Prostate gland (tissue), 2 donors: ENCODE data around the gene KIF11. TPM values are rescaled to one million over a fixed set of nuclear protein-coding genes. Genes with fewer than 3 reads are reported as not detected.

ENCODE experiments used
- DNase-seq: peaks from one replicate; pipeline ENCODE4 v3.0.0-alpha.2; 2019; ENCODE audit warnings: low spot score
- H3K27ac ChIP-seq, 2 donors: fragments of 200-600 bp; sonication (generic); 2 replicates each; pipeline ENCODE4 v1.5.1; 2017 to 2019
- H3K27me3 ChIP-seq: fragments of 200-600 bp; sonication (generic); replicated peaks from 2 replicates; pipeline ENCODE4 v1.5.1; 2019; ENCODE audit not compliant: insufficient read depth
- H3K36me3 ChIP-seq, 2 donors: fragments of 200-600 bp; sonication (generic); 1 replicate in 1 of 2; 2 replicates in 1 of 2; pipeline versions ENCODE4 v1.5.1 to v1.8.1; 2017 to 2019
- H3K4me1 ChIP-seq: fragments of 200-600 bp; sonication (generic); replicated peaks from 2 replicates; pipeline ENCODE4 v1.5.1; 2019
- H3K4me3 ChIP-seq, 2 donors: fragments of 200-600 bp; sonication (generic); 2 replicates each; pipeline ENCODE4 v1.5.1; 2017 to 2019
- H3K9me3 ChIP-seq: fragments of 200-600 bp; sonication (generic); 2 replicates; pipeline ENCODE4 v1.5.1; 2017
- POLR2A ChIP-seq: fragments of 450-650 bp; IDR thresholded peaks from one replicate; pipeline ENCODE4 v1.6.1; 2016; ENCODE audit warnings: antibody characterized with exemption, mild to moderate bottlenecking
- POLR2AphosphoS5 ChIP-seq: sonication (generic); formaldehyde crosslinking; IDR thresholded peaks from one replicate; pipeline ENCODE4 v1.6.1; 2017; ENCODE audit warnings: antibody characterized with exemption
- WGBS: methylation state at CpG from one replicate; pipeline ENCODE4 v1.1.5; 2018; 5-methylcytosine and 5-hydroxymethylcytosine counted together
- intact Hi-C: fragments of 100-400 bp; cut with DNase I; formaldehyde crosslinking; loops from one replicate; pipeline ENCODE4 v1.14.2; 2022
- total RNA-seq, 2 donors: library from RNA; depleted of rRNA; stranded (reverse); fragments of >200 nt; gene quantifications; one replicate each; pipeline ENCODE4 v1.1.0, GENCODE V29; 2016
- TF ChIP-seq, protein P1 (sequence below), 4 experiments: fragments of 200-600 bp in 2 of 4; fragments of 450-650 bp in 2 of 4; sonication (generic) in 2 of 4; IDR thresholded peaks; 1 replicate in 3 of 4; 2 replicates in 1 of 4; pipeline ENCODE4 v1.5.1; 2016 to 2019; ENCODE audit warnings: antibody characterized with exemption in 4 of 4, mild to moderate bottlenecking in 2 of 4, moderate library complexity in 2 of 4

Gene KIF11
- total RNA-seq, 2 donors from 2014 or later: 3.0 to 5.5 TPM

GRCh38 chr10:92552310-92552709, 40.6 kb upstream of the KIF11 start:
- intact Hi-C loops: no loop called here
- Histone ChIP-seq H3K27ac (no peak overlapping the region), H3K36me3 (no peaks in the 10 kb centered on the region), H3K9me3 (no peaks in the 10 kb centered on the region), H3K4me3 (no peak overlapping the region), H3K4me1 (no peaks in the 10 kb centered on the region), H3K27me3 (no peaks in the 10 kb centered on the region)
- WGBS: 95% methylated on average over 5 of the region's 5 CpGs
- TF ChIP-seq, protein P1, sequence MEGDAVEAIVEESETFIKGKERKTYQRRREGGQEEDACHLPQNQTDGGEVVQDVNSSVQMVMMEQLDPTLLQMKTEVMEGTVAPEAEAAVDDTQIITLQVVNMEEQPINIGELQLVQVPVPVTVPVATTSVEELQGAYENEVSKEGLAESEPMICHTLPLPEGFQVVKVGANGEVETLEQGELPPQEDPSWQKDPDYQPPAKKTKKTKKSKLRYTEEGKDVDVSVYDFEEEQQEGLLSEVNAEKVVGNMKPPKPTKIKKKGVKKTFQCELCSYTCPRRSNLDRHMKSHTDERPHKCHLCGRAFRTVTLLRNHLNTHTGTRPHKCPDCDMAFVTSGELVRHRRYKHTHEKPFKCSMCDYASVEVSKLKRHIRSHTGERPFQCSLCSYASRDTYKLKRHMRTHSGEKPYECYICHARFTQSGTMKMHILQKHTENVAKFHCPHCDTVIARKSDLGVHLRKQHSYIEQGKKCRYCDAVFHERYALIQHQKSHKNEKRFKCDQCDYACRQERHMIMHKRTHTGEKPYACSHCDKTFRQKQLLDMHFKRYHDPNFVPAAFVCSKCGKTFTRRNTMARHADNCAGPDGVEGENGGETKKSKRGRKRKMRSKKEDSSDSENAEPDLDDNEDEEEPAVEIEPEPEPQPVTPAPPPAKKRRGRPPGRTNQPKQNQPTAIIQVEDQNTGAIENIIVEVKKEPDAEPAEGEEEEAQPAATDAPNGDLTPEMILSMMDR (IDR thresholded peaks at IDR 0.05): no peak
- no peak for TF ChIP-seq POLR2AphosphoS5
- no peak for TF ChIP-seq POLR2A
- DNase-seq: no peak

DNA sequence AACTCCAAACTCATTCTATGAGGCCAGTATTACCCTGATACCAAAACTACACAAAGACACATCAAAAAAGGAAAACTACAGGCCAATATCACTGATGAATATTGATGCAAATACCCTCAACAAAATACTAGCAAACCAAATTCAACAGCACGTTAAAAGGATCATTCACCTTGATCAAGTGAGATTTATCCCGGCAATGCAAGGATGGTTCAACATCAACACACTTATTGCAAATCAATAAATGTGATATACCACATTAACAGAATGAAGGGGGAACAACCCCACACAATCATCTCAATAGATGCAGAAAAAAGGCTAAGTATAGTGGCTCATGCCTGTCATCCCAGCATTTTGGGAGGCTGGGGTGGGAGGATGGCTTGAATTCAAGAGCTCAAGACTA, 39.0 kb upstream of the KIF11 start:
- Histone ChIP-seq H3K4me3 (no peak overlapping the region), H3K36me3 (no peaks in the 10 kb centered on the region), H3K9me3 (no peaks in the 10 kb centered on the region), H3K27me3 (no peaks in the 10 kb centered on the region), H3K4me1 (no peaks in the 10 kb centered on the region), H3K27ac (no peak overlapping the region)
- TF ChIP-seq, protein P1 (IDR thresholded peaks at IDR 0.05): no peak
- no peak for TF ChIP-seq POLR2A
- no peak for TF ChIP-seq POLR2AphosphoS5
- WGBS: 97% methylated on average over 2 of the region's 2 CpGs
- no peak for DNase-seq
- intact Hi-C loops: no loop called here

- H3K36me3 ChIP-seq: no peaks in the 10 kb centered on the region
- WGBS: 92% methylated on average over 4 of the region's 4 CpGs
Observed at GRCh38 chr10:92559046-92559445, 33.9 kb upstream of the KIF11 start.

GRCh38 chr10:92562424-92562823, 30.5 kb upstream of the KIF11 start:
- Histone ChIP-seq H3K4me1 (no peaks in the 10 kb centered on the region), H3K9me3 (no peaks in the 10 kb centered on the region), H3K27ac (no peak overlapping the region), H3K27me3 (no peaks in the 10 kb centered on the region), H3K36me3 (no peaks in the 10 kb centered on the region), H3K4me3 (no peak overlapping the region)
- TF ChIP-seq POLR2A: no peak
- TF ChIP-seq POLR2AphosphoS5: no peak
- TF ChIP-seq, protein P1 (IDR thresholded peaks at IDR 0.05): no peak
- no peak for DNase-seq
- intact Hi-C loops: no loop called here

More at GRCh38 chr10:92559046-92559445, 33.9 kb upstream of the KIF11 start:
- TF ChIP-seq POLR2AphosphoS5 (no peak), POLR2A (no peak)
- TF ChIP-seq, protein P1 (IDR thresholded peaks at IDR 0.05): no peak
- DNase-seq: no peak
- no peak overlapping the region for H3K27ac ChIP-seq
- no peaks in the 10 kb centered on the region for H3K27me3 ChIP-seq
- H3K9me3 ChIP-seq: no peaks in the 10 kb centered on the region
- intact Hi-C loops: no loop called here
- no peaks in the 10 kb centered on the region for H3K4me1 ChIP-seq
- no peak overlapping the region for H3K4me3 ChIP-seq

DNA sequence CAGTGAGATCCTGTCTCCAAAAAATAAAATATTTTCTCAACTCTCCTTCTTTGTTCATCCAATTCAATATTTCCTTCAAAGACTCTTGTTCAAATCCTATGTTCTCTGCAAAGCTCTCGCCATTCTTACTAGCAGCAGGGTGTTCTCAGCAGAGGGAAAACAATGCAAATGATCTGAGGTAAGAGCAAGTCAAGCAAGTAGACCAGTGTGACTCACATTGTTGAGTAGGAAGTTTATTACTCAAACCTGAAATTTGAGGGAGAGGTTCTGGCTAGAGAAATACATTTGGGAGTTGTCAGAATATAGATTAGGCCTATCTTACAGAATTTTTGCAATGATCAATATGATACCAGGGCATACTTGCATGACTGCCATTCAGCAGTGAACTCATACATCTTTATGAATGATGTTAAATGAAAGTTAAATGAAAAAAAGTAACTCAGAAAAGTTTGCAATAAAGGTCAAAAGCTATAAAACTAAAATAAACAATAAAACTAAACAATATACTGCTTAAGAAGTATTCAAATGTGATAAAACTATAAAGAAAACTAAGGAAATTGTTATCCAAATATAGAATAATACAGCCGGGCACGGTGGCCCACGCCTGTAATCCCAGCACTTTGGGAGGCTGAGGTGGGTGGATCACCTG, 24.9 kb upstream of the KIF11 start:
- TF ChIP-seq, protein P1 (IDR thresholded peaks at IDR 0.05): no peak
- TF ChIP-seq POLR2A (no peak), POLR2AphosphoS5 (peak; percentile 52)
- intact Hi-C loops: no loop called here
- no peak for DNase-seq

More for the DNA sequence above, 24.9 kb upstream of the KIF11 start:
- H3K27ac ChIP-seq: no peak overlapping the region
- H3K4me3 ChIP-seq: no peak overlapping the region
- no peaks in the 10 kb centered on the region for H3K9me3 ChIP-seq
- no peaks in the 10 kb centered on the region for H3K4me1 ChIP-seq
- 72% methylated on average over 4 of the region's 4 CpGs for WGBS
- H3K27me3 ChIP-seq: no peaks in the 10 kb centered on the region
- H3K36me3 ChIP-seq: no peaks in the 10 kb centered on the region
